A549 treated with AZD9567 at 1 μM for 4 hours (cell line): ENCODE results near the gene CYP8B1. TPM values are rescaled to one million over a fixed set of nuclear protein-coding genes. Genes with fewer than 3 reads are reported as not detected.

Experiments
- total RNA-seq: library from RNA; stranded (reverse); fragments of 200-300 nt; extraction: Qiagen RNA extraction; gene quantifications from 5 replicates; pipeline ENCODE4 v1.2.3, GENCODE V29; 2022; ENCODE audit not compliant: insufficient read depth

Gene CYP8B1
- total RNA-seq, result not detected in 5 replicates

GRCh38 chr3:42875325-42876151, at the start of gene CYP8B1:
TSS of gene CYP8B1 (minus strand) at chr3:42875879. CDS start at chr3:42875816, 63 bp downstream.

GRCh38 chr3:42906070-42906847, 30.6 kb upstream of the CYP8B1 start, which contains the start of gene ZNF662:
TSS of gene ZNF662 (plus strand) at chr3:42906142. CDS start at chr3:42908115, 1,973 bp downstream.

Other genes with a start within 250 kb of the CYP8B1 start
- gene ZBTB47, start 222.2 kb downstream of the CYP8B1 start, total RNA-seq, result 5.2 to 6.8 TPM (median 5.9 TPM) in 5 replicates
- not detected in 5 replicates for gene KLHL40, start 190.3 kb downstream of the CYP8B1 start, total RNA-seq
- not detected in 5 replicates for gene HHATL, start 173.1 kb downstream of the CYP8B1 start, total RNA-seq
- 0.33 to 0.78 TPM (median 0.49 TPM) in 4 of 5 replicates, not detected in the other for gene CCDC13, start 102.6 kb downstream of the CYP8B1 start, total RNA-seq
- gene HIGD1A, start 71.4 kb downstream of the CYP8B1 start, total RNA-seq, result 69.9 to 108 TPM (median 80.0 TPM) in 5 replicates
- gene ACKR2, start 66.4 kb downstream of the CYP8B1 start, total RNA-seq, result 0.02 to 0.14 TPM (median 0.09 TPM) in 3 of 5 replicates, not detected in the others
- gene ZNF662, start 30.3 kb upstream of the CYP8B1 start, total RNA-seq, result not detected in 5 replicates
- gene GASK1A, start 103.4 kb upstream of the CYP8B1 start, total RNA-seq, result not detected in 5 replicates
- gene POMGNT2, start 230.2 kb upstream of the CYP8B1 start, total RNA-seq, result 7.7 to 8.8 TPM (median 8.2 TPM) in 5 replicates